GM21526 (cell line): ENCODE data around the gene TSPAN13.

Source experiments
- ATAC-seq: cut with Tn5 transposase; IDR thresholded peaks from one replicate; pipeline ENCODE4 v1.9.1; 2021; ENCODE audit warnings: moderate library complexity; ENCODE audit not compliant: unreplicated experiment, low FRiP score

Gene TSPAN13

GRCh38 chr7:16753102-16753931, at the start of gene TSPAN13:
TSPAN13 (plus strand) TSS chr7:16753755; CDS start chr7:16753968, 213 bp downstream.
- ATAC-seq = peak; percentile 95

DNA sequence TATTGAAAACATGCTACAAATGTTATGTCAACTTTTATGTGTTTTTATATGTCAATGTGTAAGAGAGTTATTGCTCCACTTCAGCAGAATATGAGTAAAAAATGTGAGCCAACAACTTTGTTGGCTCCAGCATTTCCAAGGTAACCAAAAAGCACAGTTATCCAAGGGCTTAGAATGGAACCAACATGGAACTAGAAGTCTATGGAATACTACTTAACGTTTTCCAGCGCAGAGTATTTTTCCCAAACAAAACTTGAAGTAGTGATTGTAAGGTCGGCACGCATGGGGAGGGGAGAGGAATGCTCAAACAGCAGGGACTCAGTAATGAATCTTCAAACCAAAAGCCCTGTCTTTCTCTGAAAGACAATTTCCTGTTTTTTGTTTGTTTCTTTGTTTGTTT, 45.0 kb upstream of the TSPAN13 start:
- ATAC-seq = no peak

GRCh38 chr7:16708980-16709379, 44.6 kb upstream of the TSPAN13 start:
- ATAC-seq = no peak

DNA sequence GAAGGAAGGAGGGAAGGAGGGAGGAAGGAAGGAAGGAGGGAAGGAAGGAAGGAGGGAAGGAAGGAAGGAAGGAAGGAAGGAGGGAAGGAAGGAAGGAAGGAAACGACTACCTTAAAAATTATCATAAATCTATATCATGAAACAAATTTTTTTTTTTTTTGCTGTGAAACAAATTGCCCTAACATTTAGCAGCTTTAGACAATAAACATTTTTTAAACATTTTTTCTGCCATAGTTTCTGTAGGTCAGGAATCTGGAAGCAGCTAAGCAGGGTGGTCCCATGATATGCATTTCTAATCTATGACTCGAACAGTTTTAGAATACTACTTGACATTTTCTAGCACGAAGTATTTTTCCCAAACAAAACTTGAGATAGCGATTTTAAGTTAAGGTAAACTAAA, 42.9 kb upstream of the TSPAN13 start:
- ATAC-seq = no peak

- ATAC-seq = no peak
Measured at GRCh38 chr7:16711730-16712129, 41.8 kb upstream of the TSPAN13 start.

GRCh38 chr7:16712916-16713315, 40.6 kb upstream of the TSPAN13 start:
- ATAC-seq = no peak

DNA sequence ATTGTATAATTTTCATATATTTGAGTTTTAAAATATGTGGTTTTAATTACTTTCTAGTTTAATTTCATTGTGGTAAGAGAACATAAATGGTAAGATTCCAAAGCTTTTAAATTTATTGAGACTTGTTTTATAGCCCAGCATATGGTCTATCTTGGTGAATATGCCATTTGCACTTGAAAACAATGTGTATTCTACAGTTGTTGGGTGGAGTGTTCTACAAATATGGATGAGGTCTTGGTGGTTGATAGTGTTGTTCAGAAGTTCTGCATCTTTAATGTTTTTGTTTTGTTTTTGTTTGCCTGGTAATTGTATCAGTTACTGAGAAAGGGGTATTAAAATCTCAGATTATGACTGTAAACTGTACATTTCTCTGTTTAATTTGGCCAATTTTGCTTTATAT, 37.6 kb upstream of the TSPAN13 start:
- no peak for ATAC-seq

DNA sequence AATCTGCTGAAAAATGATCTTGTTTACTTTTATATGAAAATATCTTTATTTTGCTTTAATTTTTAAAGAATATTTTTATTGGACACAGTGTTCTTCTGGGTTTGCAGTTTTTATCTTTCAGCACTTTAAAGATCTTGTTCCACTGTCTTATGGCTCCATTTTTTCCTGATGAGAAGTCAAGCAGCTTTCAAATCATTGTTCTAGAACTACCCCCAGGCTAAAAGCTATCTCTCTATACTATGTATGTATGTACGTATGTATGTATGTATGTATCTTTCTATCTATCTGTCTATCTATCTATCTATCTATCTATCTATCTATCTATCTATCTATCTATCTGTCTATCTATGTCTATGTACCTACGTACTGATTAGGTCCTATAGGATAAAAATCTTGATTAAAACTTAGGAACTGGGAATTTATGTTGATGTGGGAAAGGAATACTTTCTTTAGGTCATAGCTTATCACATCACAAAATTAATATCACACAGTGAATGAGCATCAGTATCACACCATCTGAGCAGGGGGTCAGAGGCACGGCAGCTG, 35.4 kb upstream of the TSPAN13 start:
- ATAC-seq = no peak

GRCh38 chr7:16719699-16720098, 33.9 kb upstream of the TSPAN13 start:
- ATAC-seq = no peak

- ATAC-seq = no peak
Measured at GRCh38 chr7:16721541-16721940, 32.0 kb upstream of the TSPAN13 start.

DNA sequence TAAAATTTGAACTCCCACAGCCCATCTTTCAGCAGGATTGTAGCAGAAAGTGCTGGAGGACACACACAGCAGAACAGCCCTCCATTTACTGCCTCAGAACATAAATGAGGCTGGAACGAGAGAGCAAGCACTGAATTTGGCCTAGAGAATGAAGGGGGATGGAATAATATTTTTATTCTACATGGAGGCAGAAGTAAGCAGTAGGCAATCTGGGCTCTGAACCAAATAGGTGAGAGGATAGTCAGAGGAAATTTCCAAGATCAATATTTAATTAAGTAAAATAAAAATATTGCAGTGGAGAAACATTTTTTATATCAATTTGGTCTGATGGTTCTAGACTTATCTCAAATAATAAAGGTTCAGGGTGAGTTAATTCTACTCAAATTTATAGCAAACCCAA, 29.2 kb upstream of the TSPAN13 start:
- ATAC-seq = no peak

- no peak for ATAC-seq
Measured at GRCh38 chr7:16726189-16726588, 27.4 kb upstream of the TSPAN13 start.

GRCh38 chr7:16727736-16728135, 25.8 kb upstream of the TSPAN13 start:
- ATAC-seq = no peak

- no peak for ATAC-seq
Measured at GRCh38 chr7:16728811-16729210, 24.7 kb upstream of the TSPAN13 start.

GRCh38 chr7:16729541-16729940, 24.0 kb upstream of the TSPAN13 start:
- ATAC-seq = no peak

DNA sequence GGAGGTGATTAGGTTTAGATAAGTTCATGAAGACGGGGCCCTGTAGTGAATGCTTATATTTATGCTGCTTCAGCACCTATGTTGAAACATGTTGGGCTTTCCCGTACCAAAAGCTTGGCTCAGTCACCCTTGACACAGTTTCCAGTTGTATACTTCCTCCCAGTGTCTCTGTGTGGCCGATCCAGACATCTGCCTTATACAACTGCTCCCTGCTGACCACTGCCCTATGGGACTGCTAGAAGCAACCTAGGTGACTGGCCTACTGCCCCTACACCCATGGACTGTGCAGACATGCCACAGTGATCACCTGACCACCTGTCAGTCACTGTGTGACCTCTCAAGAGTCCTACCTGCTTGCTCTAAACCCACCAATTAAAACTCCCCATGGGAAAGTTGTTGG, 22.6 kb upstream of the TSPAN13 start:
- no peak for ATAC-seq

DNA sequence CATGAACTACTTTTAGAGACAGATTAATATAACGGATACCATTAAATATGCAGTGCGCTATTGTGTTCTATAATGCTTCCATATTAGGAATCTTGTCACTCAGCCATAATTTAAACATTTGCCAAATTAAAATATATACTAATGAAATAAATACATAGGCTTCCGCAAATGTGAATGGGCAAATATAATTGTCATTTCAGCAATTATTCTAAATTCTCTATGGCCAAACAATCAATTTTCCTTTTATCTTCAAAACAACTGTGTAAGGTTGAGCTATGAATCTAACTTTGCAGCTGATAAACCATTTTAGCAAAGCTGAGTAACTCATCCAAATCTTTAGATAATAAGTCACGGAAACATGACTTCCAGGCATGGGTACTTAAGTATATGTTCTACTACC, 20.7 kb upstream of the TSPAN13 start:
- no peak for ATAC-seq

DNA sequence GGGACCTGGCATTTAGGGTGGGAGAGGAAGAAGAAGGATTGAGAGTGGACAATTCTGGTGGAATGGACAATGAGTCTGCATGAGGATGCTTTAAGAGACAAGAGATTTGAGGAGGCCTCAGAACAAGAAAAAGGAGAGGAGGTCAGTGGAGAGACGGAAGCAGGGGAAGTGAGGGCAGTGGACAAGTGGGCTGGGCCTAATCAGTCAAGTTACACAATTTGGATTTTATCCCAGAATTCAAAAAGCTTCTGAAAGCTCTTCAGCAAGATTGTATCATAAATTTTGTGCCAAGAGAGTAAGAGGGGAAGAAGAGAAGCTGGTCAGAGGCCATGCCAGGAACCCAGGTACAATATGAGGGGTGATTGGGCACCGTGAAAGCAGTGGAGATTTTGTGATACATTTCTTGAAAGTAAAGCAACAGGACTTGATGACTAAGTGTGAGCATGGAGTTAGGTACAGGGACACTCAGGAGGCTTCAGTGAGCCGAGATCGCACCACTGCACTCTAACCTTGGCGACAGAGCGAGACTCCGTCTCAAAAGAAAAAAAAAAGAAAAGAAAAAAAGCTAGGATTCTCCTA, 19.3 kb upstream of the TSPAN13 start:
- ATAC-seq = no peak

GRCh38 chr7:16735020-16735419, 18.5 kb upstream of the TSPAN13 start:
- no peak for ATAC-seq

GRCh38 chr7:16738011-16738688, 15.4 kb upstream of the TSPAN13 start:
- ATAC-seq = no peak

- no peak for ATAC-seq
Measured at GRCh38 chr7:16739863-16740622, 13.5 kb upstream of the TSPAN13 start.
